Endothelial cell of umbilical vein (primary cell): ENCODE measurements around the gene MITF. TPM values are rescaled to one million over a fixed set of nuclear protein-coding genes. Genes with fewer than 3 reads are reported as not detected.

ENCODE experiments used
- BruUV-seq: library from RNA; stranded (reverse); fragments of 400-500 nt; replicated peaks from 2 replicates; lab custom pipeline; 2021; lab: Mats Ljungman, UMichigan
- CTCF ChIA-PET: fragments of 300-600, 350-600 bp; sonication (Branson Sonifier 250); formaldehyde crosslinking; loops from one replicate; lab custom pipeline; 2021; ENCODE audit warnings: antibody characterized with exemption, inconsistent platforms; lab: Charles Lee
- POLR2A ChIA-PET: fragments of 300-600, 350-600 bp; sonication (Branson Sonifier 250); formaldehyde crosslinking; loops from one replicate; lab custom pipeline; 2021; ENCODE audit warnings: antibody characterized with exemption, inconsistent platforms; lab: Charles Lee
- DNase-seq: peaks from one replicate; pipeline ENCODE4 v3.0.0-alpha.2; 2011; ENCODE audit warnings: low read depth, low spot score
- FAIRE-seq: peaks from 2 replicates; lab custom pipeline; 2011; peaks lifted over from hg19 to GRCh38; lab: Jason Lieb, UNC
- H2AFZ ChIP-seq: 2 replicates; pipeline ENCODE4 v1.6.0; 2012; ENCODE audit warnings: low read depth, low read length, control low read depth, inconsistent platforms
- H3K27ac ChIP-seq: 2 replicates; pipeline ENCODE4 v1.5.1; 2011; ENCODE audit warnings: low read depth, mild to moderate bottlenecking, control low read depth, low read length, moderate library complexity; ENCODE audit not compliant: insufficient read depth
- H3K27me3 ChIP-seq, 2 experiments: 2 replicates each; pipeline versions ENCODE4 v1.6.0 to v1.6.1; 2011; ENCODE audit warnings: low read length in 2 of 2, mixed read lengths in 1 of 2; ENCODE audit not compliant: control insufficient read depth in 2 of 2, insufficient read depth in 2 of 2
- H3K36me3 ChIP-seq, 2 experiments: 2 replicates in 1 of 2; 3 replicates in 1 of 2; pipeline ENCODE4 v1.5.1; 2011; ENCODE audit warnings: low read length in 2 of 2, mild to moderate bottlenecking in 1 of 2, moderate library complexity in 1 of 2; ENCODE audit not compliant: control insufficient read depth in 2 of 2, insufficient read depth in 2 of 2; ENCODE audit errors: extremely low read depth in 1 of 2
- H3K4me1 ChIP-seq: 3 replicates; pipeline ENCODE4 v1.5.1; 2011; ENCODE audit warnings: mild to moderate bottlenecking, low read length; ENCODE audit not compliant: control insufficient read depth, insufficient read depth; ENCODE audit errors: extremely low read depth
- H3K4me2 ChIP-seq: 2 replicates; pipeline ENCODE4 v1.6.1; 2011; ENCODE audit warnings: low read length, control low read depth, mixed read lengths; ENCODE audit not compliant: insufficient read depth
- H3K4me3 ChIP-seq, 3 experiments: fragments of 200-600 bp in 1 of 3; sonication (generic), shearing (Covaris generic) in 1 of 3; replicated peaks in 1 of 3; 2 replicates each; pipeline ENCODE4 v1.5.1; 2011 to 2016; ENCODE audit warnings: control low read depth in 3 of 3, low read length in 3 of 3, mild to moderate bottlenecking in 2 of 3, inconsistent platforms in 1 of 3, low read depth in 1 of 3, moderate library complexity in 1 of 3; ENCODE audit not compliant: insufficient read depth in 1 of 3
- H3K79me2 ChIP-seq: 2 replicates; pipeline ENCODE4 v1.6.0; 2012; ENCODE audit warnings: low read length, inconsistent platforms; ENCODE audit not compliant: control insufficient read depth, insufficient read depth
- H3K9ac ChIP-seq: replicated peaks from 2 replicates; pipeline ENCODE3; 2011; ENCODE audit warnings: low read length, control low read depth; ENCODE audit not compliant: insufficient read depth; ENCODE audit errors: extremely low read depth
- H3K9me1 ChIP-seq: replicated peaks from 3 replicates; pipeline ENCODE4 v1.6.0; 2011; ENCODE audit warnings: mild to moderate bottlenecking, low read length; ENCODE audit not compliant: control insufficient read depth, insufficient read depth; ENCODE audit errors: extremely low read depth
- H3K9me3 ChIP-seq: replicated peaks from 2 replicates; pipeline ENCODE4 v1.5.1; 2012; ENCODE audit warnings: low read length, inconsistent platforms; ENCODE audit not compliant: control insufficient read depth, insufficient read depth
- H4K20me1 ChIP-seq: replicated peaks from 2 replicates; pipeline ENCODE3; 2011; ENCODE audit warnings: mild to moderate bottlenecking, low read length; ENCODE audit not compliant: control insufficient read depth, insufficient read depth; ENCODE audit errors: extremely low read depth
- CTCF ChIP-seq, 2 donors: IDR thresholded peaks; 1 replicate in 1 of 2; 2 replicates in 1 of 2; pipeline ENCODE4 v1.5.1; 2011; ENCODE audit warnings: low read length in 2 of 2, mild to moderate bottlenecking in 2 of 2, moderate library complexity in 2 of 2, control low read depth in 1 of 2, inconsistent platforms in 1 of 2, low read depth in 1 of 2; ENCODE audit not compliant: insufficient read depth in 1 of 2; ENCODE audit errors: extremely low read depth in 1 of 2
- EZH2 ChIP-seq: IDR thresholded peaks from 2 replicates; pipeline ENCODE4 v1.6.1; 2012; ENCODE audit warnings: borderline replicate concordance, low read depth, mild to moderate bottlenecking, moderate library complexity, low read length, inconsistent platforms; ENCODE audit not compliant: severe bottlenecking
- FOS ChIP-seq: IDR thresholded peaks from 2 replicates; pipeline ENCODE4 v1.6.1; 2011; ENCODE audit warnings: mild to moderate bottlenecking, low read length, moderate library complexity, borderline replicate concordance; ENCODE audit not compliant: insufficient read depth
- GATA2 ChIP-seq: IDR thresholded peaks from 2 replicates; pipeline ENCODE4 v1.7.0; 2011; ENCODE audit warnings: low read depth, mild to moderate bottlenecking, moderate library complexity, mixed read lengths, low read length; ENCODE audit not compliant: insufficient read length, insufficient read depth
- JUN ChIP-seq: IDR thresholded peaks from 2 replicates; pipeline ENCODE4 v1.6.1; 2011; ENCODE audit warnings: borderline replicate concordance, low read depth; ENCODE audit not compliant: insufficient read length, insufficient read depth
- MAX ChIP-seq: IDR thresholded peaks from 2 replicates; pipeline ENCODE4 v1.6.1; 2011; ENCODE audit not compliant: insufficient read depth, insufficient read length
- MYC ChIP-seq: IDR thresholded peaks from one replicate; pipeline ENCODE4 v1.6.1; 2011; ENCODE audit warnings: mild to moderate bottlenecking, low read depth, low read length
- POLR2A ChIP-seq: IDR thresholded peaks from 2 replicates; pipeline ENCODE4 v1.6.1; 2012; ENCODE audit warnings: low read depth, mild to moderate bottlenecking, control low read depth, low read length
- POLR2AphosphoS5 ChIP-seq: IDR thresholded peaks from 2 replicates; pipeline ENCODE4 v1.6.1; 2012; ENCODE audit warnings: low read depth, mild to moderate bottlenecking, control low read depth, low read length, moderate library complexity; ENCODE audit not compliant: insufficient read depth
- dilution Hi-C: fragments of 300-500 bp; cut with MboI; formaldehyde crosslinking; loops from one replicate; pipeline ENCODE4 v1.15.0; 2019; ENCODE audit warnings: low sequenced_read_pairs; ENCODE audit not compliant: extremely low pct_ligation_motif_present
- intact Hi-C: fragments of 100-400 bp; cut with micrococcal nuclease; formaldehyde crosslinking; loops from one replicate; pipeline ENCODE4 v1.10.0; 2022
- polyA plus RNA-seq, 4 experiments: library from polyadenylated mRNA; depleted of rRNA in 3 of 4; stranded (reverse) in 3 of 4; unstranded in 1 of 4; fragments of >200 nt; gene quantifications; 2 replicates each; pipeline versions ENCODE4 v1.2.1 to v1.2.3, GENCODE V29; 2011 to 2012; ENCODE audit warnings: missing spikeins in 1 of 4
- total RNA-seq: library from RNA; stranded (reverse); gene quantifications from 2 replicates; pipeline ENCODE4 v1.2.3, GENCODE V29; 2021

The MITF gene
- total and polyA plus RNA-seq, 2 donors (not counting 3 experiments of a cell fraction or from before 2014, with no cell fraction given) = 1.6 to 2.5 TPM

GRCh38 chr3:69927571-69927970 lies 188.3 kb downstream of the MITF start:
- no peak overlapping the region for H2AFZ ChIP-seq
- CTCF ChIA-PET = interaction anchor here (1.2 kb wide), 1 partner anchor 237 kb away, joined by 5 read pairs; no protein-coding TSS in a partner anchor
- dilution Hi-C loops (no loop called here), intact Hi-C loops (no loop called here)
- H3K4me1 ChIP-seq = no peaks in the 10 kb centered on the region
- TF ChIP-seq POLR2A (no peak), MAX (no peak), GATA2 (no peak), CTCF (IDR thresholded peaks at IDR 0.05; ENCODE audit: extremely low read depth in 1 of 2, insufficient read depth in 1 of 2, low read depth in 1 of 2, low read length in 2 of 2) (no peak), MYC (no peak), FOS (no peak), JUN (no peak), EZH2 (no peak), POLR2AphosphoS5 (no peak)
- POLR2A ChIA-PET = no interaction called here
- no peaks in the 10 kb centered on the region for H3K27me3 ChIP-seq
- FAIRE-seq (no peak), DNase-seq (no peak)
- no peaks in the 10 kb centered on the region for H3K79me2 ChIP-seq
- no peak overlapping the region for H3K4me3 ChIP-seq
- H3K9me1 ChIP-seq = no peaks in the 10 kb centered on the region
- no peaks in the 10 kb centered on the region for H3K36me3 ChIP-seq
- BruUV-seq = no TSS peak
- no peak overlapping the region for H3K4me2 ChIP-seq
- H4K20me1 ChIP-seq = no peaks in the 10 kb centered on the region
- no peak overlapping the region for H3K27ac ChIP-seq
- H3K9me3 ChIP-seq = no peaks in the 10 kb centered on the region
- H3K9ac ChIP-seq = no peak overlapping the region
